Osteoblast (primary cell): ENCODE data around the gene MTMR6. TPM values are rescaled to one million over a fixed set of nuclear protein-coding genes. Genes with fewer than 3 reads are reported as not detected.

Experiments used
- DNase-seq: peaks from one replicate; pipeline ENCODE4 v3.0.0; 2011; ENCODE audit warnings: low spot score, mixed read lengths; ENCODE audit not compliant: insufficient read length; ENCODE audit errors: missing footprints
- H2AFZ ChIP-seq: 2 replicates; pipeline ENCODE4 v1.6.0; 2011; ENCODE audit warnings: mild to moderate bottlenecking, low read length
- H3K27ac ChIP-seq: 2 replicates; pipeline ENCODE4 v1.5.1; 2011; ENCODE audit warnings: mild to moderate bottlenecking, low read depth, low read length, moderate library complexity
- H3K27me3 ChIP-seq: 2 replicates; pipeline ENCODE4 v1.6.0; 2012; ENCODE audit warnings: mild to moderate bottlenecking, control low read depth, inconsistent platforms, low read length, moderate library complexity; ENCODE audit not compliant: insufficient read depth
- H3K36me3 ChIP-seq: 2 replicates; pipeline ENCODE4 v1.5.1; 2011; ENCODE audit warnings: mild to moderate bottlenecking, low read length, control low read depth, moderate library complexity; ENCODE audit not compliant: insufficient read depth
- H3K4me1 ChIP-seq: 2 replicates; pipeline ENCODE4 v1.5.1; 2011; ENCODE audit warnings: mild to moderate bottlenecking, low read length, control low read depth, moderate library complexity; ENCODE audit not compliant: insufficient read depth
- H3K4me2 ChIP-seq: 2 replicates; pipeline ENCODE4 v1.6.0; 2011; ENCODE audit warnings: mild to moderate bottlenecking, low read length; ENCODE audit not compliant: insufficient read depth
- H3K4me3 ChIP-seq: fragments of 200-600 bp; sonication (generic); 3 replicates; pipeline ENCODE4 v1.5.1; 2012; ENCODE audit warnings: mild to moderate bottlenecking, low read length, inconsistent platforms; ENCODE audit not compliant: insufficient read depth
- H3K79me2 ChIP-seq: 2 replicates; pipeline ENCODE4 v1.6.0; 2012; ENCODE audit warnings: mild to moderate bottlenecking, low read length, control low read depth, inconsistent platforms; ENCODE audit not compliant: insufficient read depth
- H3K9me3 ChIP-seq: 2 replicates; pipeline ENCODE4 v1.5.1; 2011; ENCODE audit warnings: low read depth, low read length, control low read depth
- H4K20me1 ChIP-seq: 2 replicates; pipeline ENCODE4 v1.6.0; 2012; ENCODE audit warnings: mild to moderate bottlenecking, low read length, control low read depth; ENCODE audit not compliant: insufficient read depth
- CTCF ChIP-seq: IDR thresholded peaks from 2 replicates; pipeline ENCODE4 v1.5.1; 2011; ENCODE audit warnings: mild to moderate bottlenecking, low read depth, low read length, moderate library complexity; ENCODE audit errors: extremely low read depth
- total RNA-seq: library from RNA; depleted of rRNA; stranded (reverse); fragments of >200 nt; gene quantifications from 2 replicates; pipeline ENCODE4 v1.2.3, GENCODE V29; 2012

MTMR6 gene
- total RNA-seq, 1 donor: 25.3 TPM

GRCh38 chr13:25268561-25268960 is 18.7 kb downstream of the MTMR6 start:
- H3K27ac ChIP-seq: no peak overlapping the region
- H3K4me1 ChIP-seq: peaks cover 8% of the 10 kb centered on the region
- H3K79me2 ChIP-seq: peaks cover 36% of the 10 kb centered on the region
- DNase-seq: no peak
- H3K9me3 ChIP-seq: no peaks in the 10 kb centered on the region
- H2AFZ ChIP-seq: no peak overlapping the region
- no peak overlapping the region for H3K4me2 ChIP-seq
- no peak for TF ChIP-seq CTCF
- H3K4me3 ChIP-seq: no peak overlapping the region
- H3K27me3 ChIP-seq: no peaks in the 10 kb centered on the region
- H3K36me3 ChIP-seq: peaks cover 33% of the 10 kb centered on the region
- H4K20me1 ChIP-seq: peaks cover 10% of the 10 kb centered on the region

- H3K36me3 ChIP-seq: peaks cover 28% of the 10 kb centered on the region
- H3K27me3 ChIP-seq: no peaks in the 10 kb centered on the region
- peaks cover 10% of the 10 kb centered on the region for H4K20me1 ChIP-seq
- H3K4me1 ChIP-seq: peaks cover 8% of the 10 kb centered on the region
- H2AFZ ChIP-seq: no peak overlapping the region
- H3K4me2 ChIP-seq: no peak overlapping the region
- no peak overlapping the region for H3K27ac ChIP-seq
- TF ChIP-seq CTCF: peak; percentile 43
- peak; percentile 68 for DNase-seq
- no peak overlapping the region for H3K4me3 ChIP-seq
- H3K79me2 ChIP-seq: peaks cover 35% of the 10 kb centered on the region
- H3K9me3 ChIP-seq: no peaks in the 10 kb centered on the region
These were observed 19.6 kb downstream of the MTMR6 start for GRCh38 chr13:25267715-25268114.

- TF ChIP-seq CTCF: no peak
- Histone ChIP-seq H3K79me2 (peaks cover 30% of the 10 kb centered on the region), H3K9me3 (no peaks in the 10 kb centered on the region), H3K36me3 (peaks cover 33% of the 10 kb centered on the region), H3K27me3 (no peaks in the 10 kb centered on the region), H3K27ac (no peak overlapping the region), H3K4me2 (no peak overlapping the region), H3K4me1 (peaks cover 8% of the 10 kb centered on the region), H4K20me1 (peaks cover 10% of the 10 kb centered on the region), H3K4me3 (no peak overlapping the region), H2AFZ (no peak overlapping the region)
- DNase-seq: no peak
These were observed 20.6 kb downstream of the MTMR6 start for GRCh38 chr13:25266706-25267105.

- Histone ChIP-seq H3K79me2 (no peaks in the 10 kb centered on the region), H4K20me1 (no peaks in the 10 kb centered on the region), H3K27me3 (no peaks in the 10 kb centered on the region), H3K9me3 (no peaks in the 10 kb centered on the region), H3K4me1 (no peaks in the 10 kb centered on the region), H2AFZ (no peak overlapping the region), H3K4me3 (no peak overlapping the region), H3K36me3 (peaks cover 55% of the 10 kb centered on the region), H3K4me2 (no peak overlapping the region), H3K27ac (no peak overlapping the region)
- DNase-seq: no peak
- TF ChIP-seq CTCF: no peak
These were observed 25.0 kb downstream of the MTMR6 start for GRCh38 chr13:25262261-25262660.
